Urinary bladder (tissue), 4 donors: ENCODE measurements around the gene RNF151. TPM values are rescaled to one million over a fixed set of nuclear protein-coding genes. Genes with fewer than 3 reads are reported as not detected.
"Not testable (repeated sequence)": the region's sequence is repeated elsewhere in the genome, so short reads cannot be mapped to it uniquely, and the experiment has no call there.

Experiments used
- DNase-seq: peaks from one replicate; pipeline ENCODE4 v3.0.0-alpha.2; 2015; ENCODE audit errors: extremely low spot score
- H3K27ac ChIP-seq: one replicate; pipeline ENCODE4 v1.5.1; 2013; ENCODE audit warnings: low read depth, mild to moderate bottlenecking, moderate library complexity
- H3K36me3 ChIP-seq: one replicate; pipeline ENCODE4 v1.6.1; 2013; ENCODE audit warnings: mild to moderate bottlenecking, moderate library complexity; ENCODE audit not compliant: insufficient read depth
- H3K4me1 ChIP-seq: one replicate; pipeline ENCODE4 v1.6.1; 2013; ENCODE audit warnings: mild to moderate bottlenecking, moderate library complexity; ENCODE audit not compliant: insufficient read depth
- H3K4me3 ChIP-seq: one replicate; pipeline ENCODE4 v1.5.1; 2013; ENCODE audit warnings: low read depth, low read length
- WGBS: extraction: QIAGEN DNeasy Blood & Tissue Kit; methylation state at CpG from one replicate; pipeline ENCODE4 v1.1.7; 2013; 5-methylcytosine and 5-hydroxymethylcytosine counted together
- polyA plus RNA-seq: library from polyadenylated mRNA; stranded (reverse); fragments of 200-250 nt; gene quantifications from one replicate; pipeline ENCODE4 v1.2.3, GENCODE V29; 2013
- total RNA-seq: library from RNA; depleted of rRNA; stranded (reverse); fragments of >200 nt; gene quantifications from one replicate; pipeline ENCODE4 v1.2.3, GENCODE V29; 2014
- donor health status: healthy with polysubstance abuse.
- donor health status: healthy.

Gene RNF151
- total and polyA plus RNA-seq, 2 donors = not detected

- peaks cover 5% of the 10 kb centered on the region for H3K36me3 ChIP-seq
- H3K27ac ChIP-seq = peak within 1 kb of the TSS; percentile 79
- no peaks in the 10 kb centered on the region for H3K4me1 ChIP-seq
- WGBS = under 1% methylated on average over 77 of the region's 77 CpGs
- peak; percentile 98 for DNase-seq
- H3K4me3 ChIP-seq = peak within 1 kb of the TSS; percentile 74
These were observed 23.6 kb upstream of the RNF151 start, which contains the start of gene MSRB1 for GRCh38 chr16:1942810-1943726. Gene MSRB1 (minus strand): TSS chr16:1943199. CDS start chr16:1943156, 43 bp downstream.

GRCh38 chr16:1944612-1945199 is 21.9 kb upstream of the RNF151 start:
- no peak for DNase-seq
- Histone ChIP-seq H3K36me3 (no peaks in the 10 kb centered on the region), H3K27ac (no peak overlapping the region), H3K4me3 (no peak overlapping the region), H3K4me1 (no peaks in the 10 kb centered on the region)
- 93% methylated on average over 21 of the region's 21 CpGs for WGBS

- H3K36me3 ChIP-seq = no peaks in the 10 kb centered on the region
- no peaks in the 10 kb centered on the region for H3K4me1 ChIP-seq
- H3K4me3 ChIP-seq = no peak overlapping the region
- DNase-seq = no peak
- WGBS = 88% methylated on average over 19 of the region's 19 CpGs
- no peak overlapping the region for H3K27ac ChIP-seq
These were observed 20.9 kb upstream of the RNF151 start for GRCh38 chr16:1945559-1946391.

GRCh38 chr16:1946495-1947368 is 19.9 kb upstream of the RNF151 start:
- H3K4me3 ChIP-seq = no peak overlapping the region
- DNase-seq = no peak

GRCh38 chr16:1947369-1947670 is 19.3 kb upstream of the RNF151 start:
- WGBS = 87% methylated on average over 9 of the region's 9 CpGs
- no peak overlapping the region for H3K27ac ChIP-seq

More at GRCh38 chr16:1946495-1947368, 19.9 kb upstream of the RNF151 start:
- no peaks in the 10 kb centered on the region for H3K36me3 ChIP-seq
- WGBS = 86% methylated on average over 38 of the region's 38 CpGs
- H3K27ac ChIP-seq = no peak overlapping the region
- H3K4me1 ChIP-seq = no peaks in the 10 kb centered on the region

GRCh38 chr16:1949507-1949906 is 17.1 kb upstream of the RNF151 start:
- H3K4me1 ChIP-seq = no peaks in the 10 kb centered on the region
- WGBS = 83% methylated on average over 11 of the region's 11 CpGs
- H3K4me3 ChIP-seq = no peak overlapping the region
- no peak overlapping the region for H3K27ac ChIP-seq
- no peaks in the 10 kb centered on the region for H3K36me3 ChIP-seq
- no peak for DNase-seq

More at GRCh38 chr16:1947369-1947670, 19.3 kb upstream of the RNF151 start:
- H3K4me3 ChIP-seq = no peak overlapping the region
- no peaks in the 10 kb centered on the region for H3K4me1 ChIP-seq
- H3K36me3 ChIP-seq = no peaks in the 10 kb centered on the region
- no peak for DNase-seq

- H3K36me3 ChIP-seq = no peaks in the 10 kb centered on the region
- no peak overlapping the region for H3K4me3 ChIP-seq
- 73% methylated on average over 7 of the region's 7 CpGs for WGBS
These were observed 16.6 kb upstream of the RNF151 start for GRCh38 chr16:1950047-1950446.

GRCh38 chr16:1950559-1950958 is 16.1 kb upstream of the RNF151 start:
- Histone ChIP-seq H3K4me3 (no peak overlapping the region), H3K4me1 (no peaks in the 10 kb centered on the region), H3K36me3 (no peaks in the 10 kb centered on the region), H3K27ac (no peak overlapping the region)
- no peak for DNase-seq
- WGBS = 81% methylated on average over 19 of the region's 19 CpGs

More at GRCh38 chr16:1950047-1950446, 16.6 kb upstream of the RNF151 start:
- Histone ChIP-seq H3K27ac (no peak overlapping the region), H3K4me1 (no peaks in the 10 kb centered on the region)
- no peak for DNase-seq

GRCh38 chr16:1953734-1954133 is 12.9 kb upstream of the RNF151 start:
- Histone ChIP-seq H3K36me3 (no peaks in the 10 kb centered on the region), H3K4me3 (no peak overlapping the region), H3K4me1 (no peaks in the 10 kb centered on the region), H3K27ac (no peak overlapping the region)
- WGBS = 87% methylated on average over 22 of the region's 22 CpGs
- no peak for DNase-seq

GRCh38 chr16:1957434-1958142 is 9.1 kb upstream of the RNF151 start:
- H3K4me1 ChIP-seq, DNase-seq, H3K36me3 ChIP-seq, H3K4me3 ChIP-seq, H3K27ac ChIP-seq: not testable (repeated sequence)
- WGBS = 86% methylated on average over 22 of the region's 22 CpGs

GRCh38 chr16:1958143-1958491 is 8.5 kb upstream of the RNF151 start:
- H3K4me1 ChIP-seq, H3K36me3 ChIP-seq, H3K4me3 ChIP-seq, H3K27ac ChIP-seq, DNase-seq: not testable (repeated sequence)
- 69% methylated on average over 30 of the region's 30 CpGs for WGBS

- Histone ChIP-seq H3K27ac (no peak overlapping the region), H3K36me3 (no peaks in the 10 kb centered on the region), H3K4me3 (no peak overlapping the region), H3K4me1 (no peaks in the 10 kb centered on the region)
- 39% methylated on average over 14 of the region's 14 CpGs for WGBS
- no peak for DNase-seq
These were observed 7.9 kb upstream of the RNF151 start for GRCh38 chr16:1958715-1959268.
